ENCODE results near the gene MAGI3.

MAGI3 gene

DNA sequence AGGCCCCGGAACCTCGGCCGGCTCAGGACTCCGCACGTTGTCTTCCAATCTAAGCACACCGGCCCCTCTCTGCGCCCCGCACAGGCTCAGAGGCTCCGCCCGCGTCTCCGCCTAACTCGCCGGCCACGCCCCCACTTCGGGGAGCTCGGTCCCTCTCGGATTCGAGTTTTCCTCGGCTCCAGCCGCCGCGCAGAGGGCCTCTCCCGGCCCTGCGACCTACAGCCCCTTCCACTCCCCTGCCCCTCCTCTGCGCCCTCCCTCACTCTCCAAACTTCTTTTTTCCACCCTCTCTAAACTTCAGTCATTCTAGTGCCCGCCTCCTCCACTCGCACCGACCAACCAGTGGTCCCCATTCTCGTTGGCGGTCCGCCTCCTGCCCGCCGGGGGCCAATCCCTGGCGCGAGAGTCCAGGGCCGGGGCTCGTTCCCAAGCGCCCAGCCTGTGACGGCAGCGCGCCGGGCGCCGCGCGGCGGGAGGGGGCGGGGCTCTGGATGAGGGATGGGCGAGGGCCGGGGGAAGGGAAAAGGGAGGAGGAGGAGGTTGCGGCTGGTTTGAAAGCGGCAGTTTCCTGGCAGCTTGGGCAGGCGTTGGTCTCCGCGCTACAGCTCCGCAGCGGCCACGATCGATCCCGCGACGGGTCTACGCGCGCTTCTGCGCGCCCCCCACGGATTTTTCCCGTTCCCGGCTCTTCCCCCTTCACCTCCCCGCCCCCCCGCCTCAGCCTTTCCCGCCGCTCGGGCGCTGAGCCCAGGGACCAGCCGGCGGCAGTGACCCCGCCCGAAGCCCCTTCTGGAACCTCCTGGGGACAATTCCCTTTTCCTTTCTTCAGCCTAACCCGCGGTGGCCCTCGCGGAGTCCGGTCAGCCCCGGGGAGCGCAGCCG lies at the start of gene MAGI3:
TSS of gene MAGI3 (plus strand) at position 563 of the 882 bp plus-strand sequence. CDS start 519 bp downstream, outside the sequence.
- Histone ChIP-seq H3K79me2 (ENCODE audit: insufficient read depth, low read length) (peaks cover 40% of the 10 kb centered on the region), H2AFZ (ENCODE audit: low read length) (peak within 1 kb of the TSS; percentile 98), H3K4me3 (ENCODE audit: low read length, poor library complexity, severe bottlenecking) (peak within 1 kb of the TSS; percentile 90), H3K27me3 (ENCODE audit: insufficient read depth, low read length, poor library complexity, severe bottlenecking) (no peaks in the 10 kb centered on the region), H3K36me3 (ENCODE audit: insufficient read depth, low read length) (no peaks in the 10 kb centered on the region), H4K20me1 (ENCODE audit: insufficient read depth, low read length, poor library complexity, severe bottlenecking) (peaks cover 20% of the 10 kb centered on the region), H3K9me3 (ENCODE audit: insufficient read depth, low read depth, low read length) (no peaks in the 10 kb centered on the region), H3K9ac (ENCODE audit: low read depth, low read length, poor library complexity, severe bottlenecking) (peak within 1 kb of the TSS; percentile 89), H3K4me1 (ENCODE audit: insufficient read depth, low read length, poor library complexity, severe bottlenecking) (peaks cover 50% of the 10 kb centered on the region), H3K9me2 (replicated peaks; ENCODE audit: low read depth, low read length) (no peaks in the 10 kb centered on the region), H3K4me2 (ENCODE audit: low read depth, low read length, poor library complexity, severe bottlenecking) (peak within 1 kb of the TSS; percentile 98), H3F3A (ENCODE audit: low read depth) (no peaks in the 10 kb centered on the region)
- TF ChIP-seq EZH2phosphoT487 (IDR thresholded peaks at IDR 0.05; ENCODE audit: borderline replicate concordance): no peak
- TF ChIP-seq, protein P1, sequence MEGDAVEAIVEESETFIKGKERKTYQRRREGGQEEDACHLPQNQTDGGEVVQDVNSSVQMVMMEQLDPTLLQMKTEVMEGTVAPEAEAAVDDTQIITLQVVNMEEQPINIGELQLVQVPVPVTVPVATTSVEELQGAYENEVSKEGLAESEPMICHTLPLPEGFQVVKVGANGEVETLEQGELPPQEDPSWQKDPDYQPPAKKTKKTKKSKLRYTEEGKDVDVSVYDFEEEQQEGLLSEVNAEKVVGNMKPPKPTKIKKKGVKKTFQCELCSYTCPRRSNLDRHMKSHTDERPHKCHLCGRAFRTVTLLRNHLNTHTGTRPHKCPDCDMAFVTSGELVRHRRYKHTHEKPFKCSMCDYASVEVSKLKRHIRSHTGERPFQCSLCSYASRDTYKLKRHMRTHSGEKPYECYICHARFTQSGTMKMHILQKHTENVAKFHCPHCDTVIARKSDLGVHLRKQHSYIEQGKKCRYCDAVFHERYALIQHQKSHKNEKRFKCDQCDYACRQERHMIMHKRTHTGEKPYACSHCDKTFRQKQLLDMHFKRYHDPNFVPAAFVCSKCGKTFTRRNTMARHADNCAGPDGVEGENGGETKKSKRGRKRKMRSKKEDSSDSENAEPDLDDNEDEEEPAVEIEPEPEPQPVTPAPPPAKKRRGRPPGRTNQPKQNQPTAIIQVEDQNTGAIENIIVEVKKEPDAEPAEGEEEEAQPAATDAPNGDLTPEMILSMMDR (conservative IDR thresholded peaks at IDR 0.05; ENCODE audit: low read length): no peak

DNA sequence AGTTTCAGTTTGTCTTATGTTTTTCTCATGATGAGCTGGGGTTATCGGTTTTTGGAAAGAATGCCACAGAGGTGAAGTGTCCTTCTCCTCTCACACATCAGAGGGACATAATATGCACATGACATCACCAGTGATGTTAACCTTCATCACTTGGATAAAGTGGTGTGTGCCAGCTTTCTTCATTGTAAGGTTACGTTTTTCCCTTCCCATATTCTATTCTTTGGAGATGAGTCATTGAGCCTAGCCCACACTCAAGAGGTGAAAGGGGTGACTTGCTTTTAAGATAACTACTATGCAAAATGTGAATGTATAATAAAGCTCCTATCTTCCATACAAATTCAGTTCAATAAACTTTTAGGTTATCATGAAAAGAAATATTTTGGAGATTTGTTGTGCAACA lies 36.7 kb upstream of the MAGI3 start:
- Histone ChIP-seq H3K79me2 (ENCODE audit: insufficient read depth, low read length) (no peaks in the 10 kb centered on the region), H3K9me2 (replicated peaks; ENCODE audit: low read depth, low read length) (no peaks in the 10 kb centered on the region), H3K9ac (ENCODE audit: low read depth, low read length, poor library complexity, severe bottlenecking) (no peak overlapping the region), H3F3A (ENCODE audit: low read depth) (no peaks in the 10 kb centered on the region), H3K27me3 (ENCODE audit: insufficient read depth, low read length, poor library complexity, severe bottlenecking) (no peaks in the 10 kb centered on the region), H4K20me1 (ENCODE audit: insufficient read depth, low read length, poor library complexity, severe bottlenecking) (no peaks in the 10 kb centered on the region), H3K4me1 (ENCODE audit: insufficient read depth, low read length, poor library complexity, severe bottlenecking) (no peaks in the 10 kb centered on the region), H3K36me3 (ENCODE audit: insufficient read depth, low read length) (no peaks in the 10 kb centered on the region), H2AFZ (ENCODE audit: low read length) (no peak overlapping the region; the same call in 1 of the 2 replicates), H3K4me3 (ENCODE audit: low read length, poor library complexity, severe bottlenecking) (no peak overlapping the region), H3K4me2 (ENCODE audit: low read depth, low read length, poor library complexity, severe bottlenecking) (no peak overlapping the region), H3K9me3 (ENCODE audit: insufficient read depth, low read depth, low read length) (no peaks in the 10 kb centered on the region)
- TF ChIP-seq, protein P1 (conservative IDR thresholded peaks at IDR 0.05; ENCODE audit: low read length): no peak
- TF ChIP-seq EZH2phosphoT487 (IDR thresholded peaks at IDR 0.05; ENCODE audit: borderline replicate concordance): no peak

DNA sequence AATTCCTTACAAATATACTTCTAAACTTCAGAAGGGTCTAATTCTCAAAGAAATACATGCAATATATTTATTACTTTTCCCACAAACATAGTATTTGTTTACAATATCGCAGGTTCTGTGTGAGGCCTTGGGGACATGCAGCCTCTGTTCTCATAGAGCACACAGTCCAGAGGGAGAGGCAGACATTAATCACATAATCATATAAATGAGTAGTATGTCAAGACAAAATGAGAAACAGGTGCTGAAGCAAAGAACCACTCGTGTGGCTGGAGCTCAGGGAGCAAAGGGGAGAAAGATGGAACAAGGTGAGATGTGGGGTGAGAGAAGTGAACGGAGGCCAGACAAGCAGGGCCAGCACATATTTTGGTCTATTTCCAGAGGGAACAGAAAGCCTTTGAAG lies 26.4 kb upstream of the MAGI3 start:
- Histone ChIP-seq H3K36me3 (ENCODE audit: insufficient read depth, low read length) (no peaks in the 10 kb centered on the region), H3K4me2 (ENCODE audit: low read depth, low read length, poor library complexity, severe bottlenecking) (no peak overlapping the region), H3K9me3 (ENCODE audit: insufficient read depth, low read depth, low read length) (no peaks in the 10 kb centered on the region), H3K79me2 (ENCODE audit: insufficient read depth, low read length) (no peaks in the 10 kb centered on the region), H3K4me1 (ENCODE audit: insufficient read depth, low read length, poor library complexity, severe bottlenecking) (no peaks in the 10 kb centered on the region), H3K9ac (ENCODE audit: low read depth, low read length, poor library complexity, severe bottlenecking) (no peak overlapping the region), H3F3A (ENCODE audit: low read depth) (no peaks in the 10 kb centered on the region), H2AFZ (ENCODE audit: low read length) (no peak overlapping the region), H3K27me3 (ENCODE audit: insufficient read depth, low read length, poor library complexity, severe bottlenecking) (no peaks in the 10 kb centered on the region), H3K9me2 (replicated peaks; ENCODE audit: low read depth, low read length) (no peaks in the 10 kb centered on the region), H4K20me1 (ENCODE audit: insufficient read depth, low read length, poor library complexity, severe bottlenecking) (no peaks in the 10 kb centered on the region), H3K4me3 (ENCODE audit: low read length, poor library complexity, severe bottlenecking) (no peak overlapping the region)
- TF ChIP-seq, protein P1 (conservative IDR thresholded peaks at IDR 0.05; ENCODE audit: low read length): no peak
- no peak for TF ChIP-seq EZH2phosphoT487 (IDR thresholded peaks at IDR 0.05; ENCODE audit: borderline replicate concordance)

Measured in Loucy (cell line).